Measurements from ENCODE around the gene CADPS2. TPM values are rescaled to one million over a fixed set of nuclear protein-coding genes. Genes with fewer than 3 reads are reported as not detected.

The CADPS2 gene
- total RNA-seq, 2 experiments from 2014 or later: not detected

GRCh38 chr7:122303531-122304318, 582.5 kb downstream of the CADPS2 start:
- Mint-ChIP-seq H3K27me3 (peaks cover 80% of the 10 kb centered on the region), H3K4me3 (no peak overlapping the region), H3K4me1 (ENCODE audit: low read depth) (peaks cover 6% of the 10 kb centered on the region), H3K36me3 (ENCODE audit: low read depth) (no peaks in the 10 kb centered on the region), H3K9me3 (no peaks in the 10 kb centered on the region), H3K27ac (no peak overlapping the region)
- peaks cover 58 to 93% of the 10 kb centered on the region in 2 experiments for H3K27me3 ChIP-seq (ENCODE audit: control insufficient read depth in 1 of 2, insufficient read depth in 2 of 2, low read length in 2 of 2)
- no peak overlapping the region for H3K4me3 ChIP-seq (ENCODE audit: low read length)
- CTCF ChIA-PET: no interaction called here
- DNase-seq (no peak), ATAC-seq (ENCODE audit: poor library complexity) (no peak)
- H3K4me1 ChIP-seq (ENCODE audit: insufficient read depth, low read length): no peaks in the 10 kb centered on the region
- peaks cover 5 to 57% of the 10 kb centered on the region in 2 experiments for H3K9me3 ChIP-seq (ENCODE audit: control insufficient read depth in 1 of 2, insufficient read depth in 1 of 2, low read length in 2 of 2)
- H3K27ac ChIP-seq (ENCODE audit: low read depth in 1 of 2, low read length in 2 of 2): no peak overlapping the region
- H3K36me3 ChIP-seq (ENCODE audit: insufficient read depth, low read length): no peaks in the 10 kb centered on the region
- no peak for TF ChIP-seq CTCF (IDR thresholded peaks at IDR 0.05)
- intact Hi-C loops (cut with DNase I, micrococcal nuclease): no loop called here
- POLR2A ChIA-PET: no interaction called here

- Mint-ChIP-seq H3K4me1 (ENCODE audit: low read depth) (peaks cover 6% of the 10 kb centered on the region), H3K9me3 (no peaks in the 10 kb centered on the region), H3K4me3 (no peak overlapping the region), H3K36me3 (ENCODE audit: low read depth) (no peaks in the 10 kb centered on the region), H3K27ac (no peak overlapping the region), H3K27me3 (peaks cover 80% of the 10 kb centered on the region)
- intact Hi-C loops (cut with DNase I, micrococcal nuclease): no loop called here
- H3K4me3 ChIP-seq (ENCODE audit: low read length): no peak overlapping the region
- CTCF ChIA-PET: no interaction called here
- H3K36me3 ChIP-seq (ENCODE audit: insufficient read depth, low read length): no peaks in the 10 kb centered on the region
- no peak for ATAC-seq (ENCODE audit: poor library complexity)
- H3K9me3 ChIP-seq (ENCODE audit: control insufficient read depth in 1 of 2, insufficient read depth in 1 of 2, low read length in 2 of 2): peaks cover 5 to 57% of the 10 kb centered on the region in 2 experiments
- TF ChIP-seq CTCF (IDR thresholded peaks at IDR 0.05): no peak
- DNase-seq: no peak
- no peak overlapping the region for H3K27ac ChIP-seq (ENCODE audit: low read depth in 1 of 2, low read length in 2 of 2)
- POLR2A ChIA-PET: no interaction called here
- no peaks in the 10 kb centered on the region for H3K4me1 ChIP-seq (ENCODE audit: insufficient read depth, low read length)
- H3K27me3 ChIP-seq (ENCODE audit: control insufficient read depth in 1 of 2, insufficient read depth in 2 of 2, low read length in 2 of 2): peaks cover 55 to 85% of the 10 kb centered on the region in 2 experiments
Observed at GRCh38 chr7:122302761-122303530, 583.3 kb downstream of the CADPS2 start.

- ChIA-PET CTCF (no interaction called here), POLR2A (no interaction called here)
- TF ChIP-seq CTCF (IDR thresholded peaks at IDR 0.05): no peak
- H3K4me1 ChIP-seq (ENCODE audit: insufficient read depth, low read length): no peaks in the 10 kb centered on the region
- Mint-ChIP-seq H3K27ac (no peak overlapping the region), H3K4me1 (ENCODE audit: low read depth) (peaks cover 6% of the 10 kb centered on the region), H3K36me3 (ENCODE audit: low read depth) (no peaks in the 10 kb centered on the region), H3K27me3 (peaks cover 79% of the 10 kb centered on the region), H3K4me3 (no peak overlapping the region), H3K9me3 (no peaks in the 10 kb centered on the region)
- no peak overlapping the region for H3K27ac ChIP-seq (ENCODE audit: low read depth in 1 of 2, low read length in 2 of 2)
- peaks cover 53 to 79% of the 10 kb centered on the region in 2 experiments for H3K27me3 ChIP-seq (ENCODE audit: control insufficient read depth in 1 of 2, insufficient read depth in 2 of 2, low read length in 2 of 2)
- H3K4me3 ChIP-seq (ENCODE audit: low read length): no peak overlapping the region
- DNase-seq (no peak), ATAC-seq (ENCODE audit: poor library complexity) (no peak)
- H3K36me3 ChIP-seq (ENCODE audit: insufficient read depth, low read length): no peaks in the 10 kb centered on the region
- peaks cover 5 to 56% of the 10 kb centered on the region in 2 experiments for H3K9me3 ChIP-seq (ENCODE audit: control insufficient read depth in 1 of 2, insufficient read depth in 1 of 2, low read length in 2 of 2)
- intact Hi-C loops (cut with DNase I, micrococcal nuclease): no loop called here
Observed at GRCh38 chr7:122301858-122302760, 584.2 kb downstream of the CADPS2 start.

Measured in CD4-positive, alpha-beta T cell (primary cell).